Activated CD8-positive, alpha-beta memory T cell treated with anti-CD3 and anti-CD28 coated beads, Interleukin-2, amount 50 U/mL, for 24 hours (primary cell): ENCODE results near the gene TBX3.

ENCODE experiments used
- DNase-seq: peaks from one replicate; pipeline ENCODE4 v3.0.0-alpha.2; 2020; ENCODE audit errors: extremely low read depth

The TBX3 gene

DNA sequence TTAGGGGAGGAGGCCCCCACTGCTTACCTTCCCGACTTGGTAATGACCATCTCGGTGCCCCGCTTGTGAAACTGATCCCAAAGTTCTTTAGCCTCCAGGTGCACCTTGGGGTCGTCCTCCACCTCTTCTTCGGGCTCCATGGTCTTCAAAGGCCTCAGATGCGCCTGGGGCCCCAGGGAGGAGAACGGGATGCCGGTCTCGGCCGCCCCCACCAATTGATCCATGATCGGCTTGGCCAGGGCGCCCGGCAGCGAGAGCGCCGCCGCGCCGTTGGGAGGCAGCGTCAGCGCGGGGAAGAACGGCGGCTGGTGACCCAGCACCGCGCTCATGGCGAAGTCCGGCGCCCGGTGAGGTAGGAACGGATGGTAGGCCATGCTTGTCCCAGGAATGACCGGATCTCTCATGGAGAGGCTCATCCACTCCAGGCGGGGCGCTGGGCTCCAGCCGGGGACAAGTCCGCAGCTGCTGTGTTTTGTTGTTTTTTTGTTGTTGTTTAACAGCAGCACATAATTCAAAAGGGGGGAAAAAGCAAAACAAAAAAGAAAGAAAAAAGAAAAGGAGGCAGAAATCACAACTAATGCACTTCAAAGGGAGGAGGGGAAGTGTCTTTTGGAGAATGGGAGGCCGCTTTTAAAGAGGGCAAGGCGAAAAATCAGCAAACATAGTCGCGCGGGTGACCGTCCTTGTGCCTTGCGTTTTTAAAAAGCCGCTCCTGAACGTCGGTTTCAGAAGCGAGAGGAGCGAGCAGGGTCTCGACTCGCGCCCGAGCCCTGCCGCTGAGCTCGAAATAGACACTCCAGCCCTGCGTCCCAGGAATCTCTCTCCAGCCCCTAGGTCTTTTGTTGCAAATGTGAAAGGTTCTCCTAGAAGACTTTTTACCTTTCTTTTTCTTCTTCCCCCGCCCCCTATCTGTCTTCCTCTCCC, 928 bp downstream of the TBX3 start:
- no peak for DNase-seq

DNA sequence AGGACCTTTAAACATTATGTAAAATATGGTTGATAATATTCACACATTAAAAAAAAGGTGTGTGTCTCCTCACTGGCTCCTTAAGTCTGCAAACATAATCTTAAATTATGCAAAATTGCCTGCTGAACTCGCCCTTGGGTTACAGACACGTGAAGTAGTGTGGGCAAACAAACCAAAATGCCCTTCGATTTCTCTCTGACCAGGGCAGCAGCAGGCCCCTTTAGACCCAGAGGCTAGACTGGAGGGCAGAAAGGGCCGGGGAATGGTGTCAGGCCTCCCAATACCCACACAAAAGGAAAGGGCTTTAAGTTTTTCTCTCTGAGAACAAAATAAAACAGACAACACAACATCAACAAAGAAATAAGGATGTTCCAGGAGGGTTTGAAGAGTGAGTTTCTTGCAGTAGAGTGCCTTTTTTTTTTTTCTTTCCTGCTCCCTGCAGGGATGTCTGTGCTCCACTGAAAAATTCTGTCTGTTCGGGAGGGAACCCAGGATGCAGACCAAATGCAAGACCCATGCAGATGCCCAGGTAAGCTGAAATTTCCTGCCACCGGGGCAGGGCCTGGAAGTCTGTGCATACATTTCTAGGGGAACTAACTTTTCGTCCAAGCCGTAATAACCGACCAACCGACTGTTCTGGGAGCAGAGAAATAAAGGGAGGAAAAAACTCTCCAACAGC, 1.7 kb downstream of the TBX3 start:
- DNase-seq = no peak

DNA sequence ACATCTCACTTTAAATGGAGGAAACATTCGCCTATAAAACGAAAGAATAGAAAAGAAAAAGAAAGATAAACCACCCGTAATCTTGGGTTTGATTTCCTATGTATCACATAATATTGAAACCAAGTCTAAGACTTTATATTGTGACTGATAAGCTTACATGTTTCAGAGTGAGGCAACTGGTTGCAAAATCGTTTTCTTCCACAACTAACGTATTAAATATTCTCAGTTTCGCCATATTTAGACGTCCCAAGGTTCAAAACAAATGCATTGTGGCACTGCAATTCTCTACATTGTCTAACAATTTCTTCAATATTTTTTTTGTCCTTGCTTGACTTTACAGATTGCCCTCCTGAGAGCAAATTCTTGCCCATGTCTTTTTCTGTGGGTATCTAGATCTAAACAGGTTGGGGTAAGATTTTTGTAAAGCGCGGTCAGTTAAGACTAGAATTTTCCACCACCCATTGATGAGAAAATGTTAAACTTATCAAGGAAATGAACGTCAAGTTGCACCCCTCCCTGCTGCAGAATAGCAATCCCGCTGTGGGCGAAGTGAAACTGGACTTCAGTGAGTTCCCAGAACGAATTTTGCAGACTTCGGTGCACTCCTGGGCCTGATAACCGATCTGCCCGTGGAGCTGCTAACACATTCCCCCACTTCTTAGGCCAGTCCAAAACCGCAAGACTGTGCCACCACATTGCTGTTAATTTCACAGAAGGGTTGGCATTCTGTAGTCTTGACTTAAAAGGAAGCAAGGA, 2.7 kb downstream of the TBX3 start:
- no peak for DNase-seq

DNA sequence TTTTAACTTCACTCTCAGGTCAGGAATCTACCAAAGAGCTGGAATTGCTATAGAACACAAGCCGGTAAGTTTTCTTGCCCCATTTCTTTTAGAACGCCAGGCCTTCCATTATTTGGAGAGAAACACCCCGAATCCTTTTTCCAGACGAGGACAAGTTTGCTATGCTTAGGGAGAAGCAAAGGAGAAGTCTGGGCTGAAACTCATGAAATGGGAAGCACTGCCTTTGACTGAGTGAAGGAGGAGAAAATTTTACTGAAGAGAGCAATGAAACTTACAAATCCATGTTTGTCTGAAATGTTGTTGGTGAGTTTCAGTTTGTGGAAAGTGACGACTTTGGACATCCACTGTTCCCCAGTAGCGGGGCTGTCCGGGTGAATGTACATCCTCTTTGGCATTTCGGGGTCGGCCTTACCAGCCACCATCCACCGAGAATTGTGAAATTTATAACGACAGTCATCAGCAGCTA, 3.3 kb downstream of the TBX3 start:
- no peak for DNase-seq

DNA sequence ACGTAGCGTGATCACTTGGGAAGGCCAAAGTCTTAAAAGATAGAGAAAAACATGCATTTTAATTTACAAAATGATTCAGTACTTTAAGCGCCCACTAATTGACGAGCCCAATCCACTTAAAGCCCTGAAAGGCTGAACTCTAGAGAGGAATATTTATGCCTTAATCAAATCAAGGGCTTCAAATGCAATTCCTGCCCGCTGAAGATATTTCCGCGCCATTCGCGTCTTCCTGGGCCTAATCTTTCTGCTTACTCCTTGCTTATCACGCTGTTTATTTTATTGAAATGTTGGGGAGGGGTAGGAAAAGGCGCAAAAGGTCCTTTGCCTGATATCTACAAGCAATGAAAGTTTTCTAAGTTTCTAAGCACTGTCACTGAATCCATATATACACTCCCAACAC, 4.0 kb downstream of the TBX3 start:
- no peak for DNase-seq

DNA sequence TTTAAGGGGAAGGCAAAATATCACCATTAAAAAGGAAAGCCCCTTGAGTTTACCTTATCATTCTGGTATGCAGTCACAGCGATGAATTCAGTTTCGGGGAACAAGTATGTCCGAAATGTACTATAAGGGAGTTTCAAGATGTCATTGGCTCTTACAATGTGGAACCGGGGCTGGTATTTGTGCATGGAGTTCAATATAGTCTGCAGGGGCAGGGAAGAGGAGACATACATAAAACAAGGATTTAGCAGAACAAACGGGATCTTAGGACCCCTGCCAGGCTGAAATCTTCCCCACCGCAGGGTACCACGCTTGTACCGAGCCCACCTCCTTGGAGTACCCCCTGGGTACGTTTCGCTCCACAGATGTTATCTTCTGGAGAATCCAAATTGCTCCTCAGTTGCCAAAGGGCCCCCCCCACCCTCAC, 4.5 kb downstream of the TBX3 start:
- DNase-seq = no peak

DNA sequence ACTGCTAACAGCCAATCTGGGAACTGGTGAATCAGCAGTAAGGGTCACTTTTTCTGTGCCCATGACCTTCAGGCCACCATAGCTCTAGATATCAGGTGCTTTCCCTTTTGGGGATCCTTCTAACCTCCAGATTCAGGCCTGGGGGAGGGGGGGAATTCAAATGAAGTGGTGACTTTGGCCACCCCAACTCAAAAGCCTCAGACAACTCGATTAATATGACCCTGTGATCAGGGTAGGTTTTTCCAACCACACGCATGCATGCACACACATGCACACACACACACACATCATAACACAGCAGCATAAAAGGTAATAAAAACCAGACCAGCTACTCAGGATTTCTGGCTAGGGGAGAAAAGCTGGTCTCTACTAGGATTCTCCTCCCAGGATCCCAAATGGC, 5.3 kb downstream of the TBX3 start:
- no peak for DNase-seq

DNA sequence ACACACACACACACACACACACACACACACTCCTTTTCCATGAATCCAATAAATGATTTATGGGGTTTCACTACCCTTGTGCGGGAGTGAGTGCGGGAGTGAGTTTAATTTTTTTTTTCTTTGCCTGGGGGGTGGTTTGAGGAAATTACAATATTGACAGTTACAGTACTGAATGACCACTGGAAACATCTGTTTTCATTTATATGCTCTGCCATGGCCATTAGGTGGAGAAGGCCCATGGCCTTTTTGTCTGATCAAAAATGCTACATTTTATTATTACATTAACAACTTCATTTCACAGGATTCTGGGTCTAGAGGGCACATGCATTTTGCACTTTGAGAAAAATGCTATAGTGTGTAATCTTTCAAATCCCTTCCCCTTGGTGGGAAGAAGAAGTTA, 5.9 kb downstream of the TBX3 start:
- no peak for DNase-seq

DNA sequence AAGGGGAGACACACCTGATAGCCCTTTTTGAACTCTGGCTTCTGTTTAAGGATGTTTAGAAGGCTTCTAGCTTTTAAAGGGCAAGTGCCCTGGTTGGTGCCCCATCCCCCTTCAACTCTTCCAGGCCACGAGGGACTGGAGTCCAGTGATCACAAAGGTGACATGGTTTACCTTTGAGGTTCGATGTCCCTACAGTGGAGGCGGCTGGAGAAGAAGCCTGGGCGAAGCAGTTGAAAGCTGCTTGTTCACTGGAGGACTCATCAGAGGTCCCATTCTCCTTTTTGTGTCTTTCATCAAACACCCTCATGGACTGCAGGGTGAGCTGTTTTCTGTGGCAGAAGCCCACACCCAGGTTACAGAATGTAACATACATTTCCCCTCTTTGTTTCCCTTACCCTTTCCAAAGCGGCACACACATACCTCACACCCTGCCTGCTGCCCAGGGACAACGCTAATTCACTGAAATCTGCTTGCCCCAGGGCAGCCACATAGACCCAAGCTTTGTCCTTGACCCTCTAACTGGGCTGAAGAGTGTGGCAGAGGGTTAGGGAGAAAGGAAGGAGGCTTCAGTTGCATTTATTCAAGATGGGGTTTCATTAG, 7.7 kb downstream of the TBX3 start:
- no peak for DNase-seq

DNA sequence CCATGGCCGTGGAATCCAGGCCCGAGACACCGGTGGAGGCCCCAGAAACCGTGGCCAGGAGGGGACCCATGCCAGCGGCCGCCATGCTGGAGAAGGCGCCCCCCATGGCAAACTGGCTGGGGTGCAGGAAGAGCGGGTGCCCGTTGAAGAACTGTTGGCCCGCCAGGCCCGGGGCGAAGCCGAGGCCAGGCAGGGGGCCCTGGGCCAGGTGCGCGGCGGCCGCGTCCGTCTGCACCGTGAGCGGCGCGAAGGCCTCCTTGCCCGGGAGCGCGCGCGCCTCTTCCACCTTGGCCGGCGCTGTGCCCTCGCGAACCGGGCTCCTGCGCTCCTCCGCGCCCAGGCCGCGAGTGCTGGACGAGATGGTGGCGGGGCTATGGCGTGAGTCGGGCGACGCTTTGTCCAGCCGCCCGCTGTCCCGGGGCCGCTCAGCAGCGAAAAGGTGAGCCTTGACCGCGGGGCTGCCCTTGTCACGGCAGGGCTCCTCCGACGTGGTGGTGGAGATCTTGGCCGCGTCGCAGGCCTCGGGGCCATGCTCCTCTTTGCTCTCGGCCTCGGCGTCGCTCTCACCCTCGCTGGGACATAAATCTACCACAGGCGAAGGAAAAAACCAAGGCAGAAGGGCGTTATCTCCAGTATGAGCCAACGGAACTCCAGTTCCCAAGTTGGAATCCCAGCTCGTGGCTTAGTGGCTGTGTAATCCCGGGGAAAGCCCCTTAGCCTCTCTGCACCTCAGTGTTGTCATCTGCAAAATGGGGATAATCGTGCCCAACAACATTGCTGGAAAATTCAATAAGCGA, 9.5 kb downstream of the TBX3 start:
- no peak for DNase-seq

DNA sequence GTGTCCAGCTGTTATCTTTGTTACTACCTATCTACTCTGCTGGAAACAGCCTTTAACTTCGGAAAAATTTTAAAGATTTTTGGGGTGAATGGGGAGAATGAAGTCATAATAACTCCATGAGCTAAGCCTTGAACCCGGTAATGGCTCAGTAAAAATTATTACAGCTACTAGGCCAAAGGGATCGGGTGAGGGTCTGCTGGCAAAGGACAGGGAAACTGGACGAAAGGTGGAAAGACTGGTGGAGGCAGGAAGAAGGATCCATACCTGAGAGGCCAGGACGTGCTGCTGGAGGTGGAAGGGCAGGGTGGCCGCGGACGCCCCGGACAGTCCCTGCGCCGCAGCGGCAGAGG, 10.1 kb downstream of the TBX3 start:
- DNase-seq = no peak

DNA sequence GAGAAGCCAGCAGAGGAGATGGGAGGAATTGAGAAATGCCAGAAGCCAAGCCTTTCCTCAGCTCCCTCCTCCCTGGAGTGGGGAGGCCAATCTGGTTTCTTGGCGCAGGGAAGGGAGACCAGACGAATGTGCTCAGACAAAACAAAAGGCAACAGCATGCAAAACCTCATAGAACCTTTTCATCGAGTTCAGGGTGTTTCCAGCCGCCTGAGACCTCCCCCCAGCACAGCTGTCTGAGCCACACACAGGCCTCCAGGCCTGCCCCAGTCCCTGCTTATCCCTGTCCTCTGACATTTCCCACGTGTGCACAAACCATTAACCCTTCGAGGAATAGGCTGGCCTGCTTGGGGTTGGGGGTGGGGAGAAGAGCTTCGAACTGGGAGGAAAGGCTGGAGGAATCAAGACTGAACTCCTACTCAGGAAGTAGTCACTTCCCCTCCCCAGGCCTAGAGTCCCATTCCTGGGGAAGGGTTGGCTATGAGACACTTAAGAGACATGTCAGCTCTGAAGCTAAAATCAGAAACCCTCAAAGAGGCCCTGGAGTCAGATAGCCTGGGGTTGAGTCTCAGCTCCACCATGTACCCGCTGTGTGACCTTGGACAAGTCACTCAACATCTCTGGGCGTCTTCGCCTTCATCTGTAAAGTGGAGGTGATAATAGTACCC, 10.7 kb downstream of the TBX3 start:
- no peak for DNase-seq

DNA sequence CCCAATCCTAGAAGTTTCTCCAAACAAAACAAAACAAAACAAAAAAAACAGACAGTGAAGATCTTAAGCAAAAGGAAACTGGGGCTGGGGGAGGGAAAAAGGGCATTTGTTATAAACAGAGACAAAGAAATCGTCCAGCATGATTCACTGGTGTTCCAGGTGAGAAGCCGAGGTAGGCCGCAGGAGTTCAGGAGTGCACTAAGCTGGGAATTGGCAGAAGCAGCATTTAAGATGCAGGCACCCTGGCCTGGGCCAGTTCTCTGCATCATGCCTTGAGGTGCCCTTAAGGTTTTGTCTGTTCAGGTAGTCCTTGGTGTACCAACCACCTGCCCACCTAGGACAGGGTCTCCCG, 11.2 kb downstream of the TBX3 start:
- no peak for DNase-seq

DNA sequence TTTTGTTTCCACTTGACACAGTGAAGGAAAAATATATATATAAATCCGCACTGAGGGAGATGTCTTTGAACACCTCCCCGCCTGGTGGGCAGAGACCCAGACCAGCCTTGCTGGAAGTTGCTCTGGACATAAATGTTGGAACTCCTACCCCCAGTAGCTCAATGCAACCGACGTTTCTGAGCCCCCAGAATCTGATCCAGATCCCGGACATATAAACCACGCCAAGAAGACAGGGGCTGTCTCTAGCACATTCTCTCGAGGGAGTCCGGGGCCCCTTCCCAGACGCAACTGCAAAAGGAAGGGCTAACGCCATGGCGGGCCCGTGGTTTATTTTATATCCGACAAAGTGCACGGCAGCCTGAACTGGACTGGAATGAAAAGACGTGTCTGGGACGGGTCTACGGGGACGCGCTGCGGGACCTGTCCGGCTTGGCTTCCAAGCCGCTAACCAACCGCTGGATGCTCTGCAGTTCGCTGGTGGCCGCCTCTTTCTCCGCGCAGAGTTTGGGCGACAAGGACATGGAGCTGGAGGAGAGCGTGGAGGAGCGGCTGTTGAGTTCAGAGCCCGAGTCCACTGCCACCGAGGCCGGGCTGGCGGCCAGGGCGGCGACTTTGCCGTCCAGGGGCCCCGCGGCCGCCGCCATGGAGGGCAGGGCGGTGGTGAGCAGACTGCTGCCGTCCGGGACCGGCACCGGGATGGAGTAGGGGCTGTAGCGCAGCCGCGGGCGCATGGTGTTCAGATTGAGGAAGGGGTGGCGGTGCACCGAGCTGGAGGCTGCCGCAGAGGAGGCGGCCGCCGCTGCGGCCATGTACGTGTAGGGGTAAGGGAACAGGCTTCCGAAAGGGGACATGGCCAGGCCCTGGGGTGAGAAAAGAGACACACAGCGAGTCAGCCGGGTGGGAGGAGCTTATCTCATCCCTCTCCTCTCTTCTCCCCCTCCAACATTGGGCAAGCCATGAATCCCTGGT, 12.2 kb downstream of the TBX3 start:
- no peak for DNase-seq

DNA sequence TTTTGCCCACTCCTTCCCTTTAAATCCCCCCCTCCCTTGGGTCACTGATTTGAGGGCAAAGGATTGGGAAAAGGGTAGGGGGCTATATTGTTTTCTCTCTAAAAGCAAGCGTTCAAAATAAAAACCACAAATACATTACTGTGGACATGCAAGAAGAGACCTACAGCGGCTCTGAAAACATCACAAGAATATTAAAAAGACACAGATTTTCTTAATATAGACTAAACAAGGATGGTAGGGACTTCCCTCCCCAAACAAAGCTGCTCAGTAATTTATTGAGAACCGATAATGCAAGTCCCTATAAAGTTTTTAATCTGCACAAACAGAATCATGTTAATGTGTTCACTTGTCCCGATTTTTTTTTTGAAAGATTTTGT, 12.9 kb downstream of the TBX3 start:
- DNase-seq = no peak

DNA sequence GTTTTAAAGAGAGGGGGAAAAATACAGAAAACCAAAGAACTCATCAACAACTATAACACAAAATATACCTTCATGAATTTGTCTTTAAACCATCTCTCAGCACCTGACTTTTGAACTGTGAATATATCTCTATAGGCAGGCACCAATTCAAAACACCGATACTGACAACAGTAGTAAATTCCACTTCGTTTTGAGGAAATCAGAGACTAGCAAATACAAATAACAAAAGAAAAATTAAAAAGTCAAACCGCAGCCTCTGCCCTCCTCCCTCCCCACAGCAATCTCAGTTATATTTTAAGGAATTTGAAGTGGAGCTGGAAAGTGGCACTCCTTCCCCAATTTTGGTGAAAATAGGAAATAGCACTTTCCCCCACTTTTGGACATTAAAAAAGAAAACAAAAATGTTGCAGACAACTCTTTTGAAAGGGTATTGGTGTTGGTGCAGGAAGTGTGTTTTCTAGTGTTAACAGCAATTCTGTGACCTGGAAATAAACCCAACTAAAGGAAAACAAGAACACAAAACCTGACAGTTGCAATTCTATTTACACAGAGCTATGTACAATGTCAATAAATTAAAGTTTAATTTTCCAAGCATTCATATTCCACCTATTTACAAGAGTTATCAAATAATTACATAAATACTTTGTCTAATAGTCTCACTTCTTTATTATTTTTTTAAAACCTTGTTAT, 13.5 kb downstream of the TBX3 start:
- DNase-seq = no peak

DNA sequence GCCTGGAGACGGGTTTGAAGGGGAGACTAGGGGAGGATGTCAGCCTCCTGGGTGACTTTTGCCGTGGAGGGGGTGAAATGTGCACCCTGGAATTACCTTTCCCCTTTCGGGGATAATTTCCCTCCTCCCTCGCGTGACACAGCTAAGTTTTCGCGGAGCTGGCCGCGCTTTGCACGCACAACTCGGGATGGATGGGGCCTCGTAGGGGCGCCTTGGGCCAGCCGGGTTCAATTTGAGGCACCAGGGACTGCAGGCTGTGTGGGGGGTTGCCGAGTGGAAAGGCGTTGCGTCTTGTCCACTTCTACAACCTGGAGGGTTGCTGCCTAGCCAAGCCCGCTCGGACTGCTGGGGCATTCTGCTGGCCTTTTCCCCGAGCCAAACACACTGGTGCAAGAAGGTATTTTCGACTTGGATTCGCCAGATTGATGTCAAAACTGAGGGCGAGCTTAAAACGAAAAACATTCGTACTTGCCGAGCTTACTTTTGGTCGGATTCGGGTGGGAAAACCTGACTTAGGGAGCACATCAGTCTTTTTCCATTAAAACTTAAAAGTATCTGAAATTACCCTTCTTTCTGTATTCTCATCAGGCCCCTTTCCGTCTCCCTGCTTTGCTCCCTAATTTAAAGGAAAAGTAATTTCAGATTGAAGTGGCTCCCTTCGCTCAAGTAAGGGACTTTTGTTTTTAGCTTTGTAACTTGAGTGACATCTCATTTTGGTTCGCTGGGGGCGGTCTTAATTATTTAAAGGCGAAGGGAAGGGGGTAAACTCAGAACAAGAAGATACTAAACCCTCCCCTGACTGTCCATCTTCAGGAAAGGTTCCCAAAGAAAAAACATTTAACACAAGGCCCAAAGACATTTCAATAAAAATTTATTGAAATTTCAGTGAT, 14.3 kb downstream of the TBX3 start:
- no peak for DNase-seq

DNA sequence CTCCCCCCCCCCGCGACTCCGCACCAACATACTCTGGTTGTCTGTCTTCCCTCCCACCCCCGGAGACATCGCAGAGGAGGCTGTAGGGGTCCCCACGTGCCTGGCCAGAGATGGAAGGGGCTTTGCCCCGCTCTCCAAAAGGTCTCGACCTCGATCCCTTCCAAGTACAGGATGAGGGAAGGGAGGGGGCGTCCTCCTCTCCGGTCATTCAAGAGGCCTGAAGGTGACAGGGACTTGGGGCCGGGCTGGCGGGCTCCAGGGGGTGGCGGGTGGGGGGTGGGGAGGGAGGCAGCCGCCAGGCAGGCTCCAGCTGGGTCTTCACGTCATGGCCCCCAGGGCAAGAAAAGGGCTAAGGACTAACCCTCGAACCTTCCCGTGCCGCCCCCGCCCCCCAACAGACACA, 15.1 kb downstream of the TBX3 start:
- no peak for DNase-seq
